Measurements from ENCODE around the gene LCE7A. TPM values are rescaled to one million over a fixed set of nuclear protein-coding genes. Genes with fewer than 3 reads are reported as not detected.

LCE7A gene
- total and polyA plus RNA-seq, 7 donors: not detected

DNA sequence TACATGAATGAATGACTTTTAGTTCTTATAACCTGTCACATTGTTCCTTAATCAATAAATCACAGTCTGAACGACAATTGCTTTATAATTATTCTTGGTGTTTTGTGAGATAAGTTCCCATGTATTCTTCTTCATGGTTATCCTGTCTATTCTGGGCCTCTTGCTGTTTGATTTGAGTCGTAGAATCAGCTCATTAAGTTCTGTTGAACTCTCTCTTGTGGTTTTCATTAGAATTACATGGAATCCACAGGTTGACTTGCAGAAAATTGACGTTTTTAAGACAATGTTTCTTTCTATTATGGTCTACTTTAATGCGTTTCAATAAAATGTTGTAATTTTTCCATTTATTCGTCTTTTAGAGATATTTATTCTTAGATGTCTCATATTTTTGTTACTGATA, 36.5 kb upstream of the LCE7A start:
- DNase-seq: no peak
- intact Hi-C loops (cut with DNase I): no loop called here
- H3K4me1 ChIP-seq: no peaks in the 10 kb centered on the region
- no peaks in the 10 kb centered on the region for H3K36me3 ChIP-seq (ENCODE audit: insufficient read depth in 1 of 2, low read depth in 1 of 2)
- no peaks in the 10 kb centered on the region for H3K9me3 ChIP-seq
- no peak overlapping the region for H3K27ac ChIP-seq
- H3K27me3 ChIP-seq (ENCODE audit: insufficient read depth in 3 of 3, low read length in 2 of 3): no peaks in the 10 kb centered on the region
- no peak overlapping the region for H3K4me3 ChIP-seq
- TF ChIP-seq, protein P1, sequence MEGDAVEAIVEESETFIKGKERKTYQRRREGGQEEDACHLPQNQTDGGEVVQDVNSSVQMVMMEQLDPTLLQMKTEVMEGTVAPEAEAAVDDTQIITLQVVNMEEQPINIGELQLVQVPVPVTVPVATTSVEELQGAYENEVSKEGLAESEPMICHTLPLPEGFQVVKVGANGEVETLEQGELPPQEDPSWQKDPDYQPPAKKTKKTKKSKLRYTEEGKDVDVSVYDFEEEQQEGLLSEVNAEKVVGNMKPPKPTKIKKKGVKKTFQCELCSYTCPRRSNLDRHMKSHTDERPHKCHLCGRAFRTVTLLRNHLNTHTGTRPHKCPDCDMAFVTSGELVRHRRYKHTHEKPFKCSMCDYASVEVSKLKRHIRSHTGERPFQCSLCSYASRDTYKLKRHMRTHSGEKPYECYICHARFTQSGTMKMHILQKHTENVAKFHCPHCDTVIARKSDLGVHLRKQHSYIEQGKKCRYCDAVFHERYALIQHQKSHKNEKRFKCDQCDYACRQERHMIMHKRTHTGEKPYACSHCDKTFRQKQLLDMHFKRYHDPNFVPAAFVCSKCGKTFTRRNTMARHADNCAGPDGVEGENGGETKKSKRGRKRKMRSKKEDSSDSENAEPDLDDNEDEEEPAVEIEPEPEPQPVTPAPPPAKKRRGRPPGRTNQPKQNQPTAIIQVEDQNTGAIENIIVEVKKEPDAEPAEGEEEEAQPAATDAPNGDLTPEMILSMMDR (IDR thresholded peaks at IDR 0.05): no peak
- ATAC-seq: no peak
- WGBS, 3 donors: 35 to 40% (median 39%) methylated on average over 5 of the region's 5 CpGs

DNA sequence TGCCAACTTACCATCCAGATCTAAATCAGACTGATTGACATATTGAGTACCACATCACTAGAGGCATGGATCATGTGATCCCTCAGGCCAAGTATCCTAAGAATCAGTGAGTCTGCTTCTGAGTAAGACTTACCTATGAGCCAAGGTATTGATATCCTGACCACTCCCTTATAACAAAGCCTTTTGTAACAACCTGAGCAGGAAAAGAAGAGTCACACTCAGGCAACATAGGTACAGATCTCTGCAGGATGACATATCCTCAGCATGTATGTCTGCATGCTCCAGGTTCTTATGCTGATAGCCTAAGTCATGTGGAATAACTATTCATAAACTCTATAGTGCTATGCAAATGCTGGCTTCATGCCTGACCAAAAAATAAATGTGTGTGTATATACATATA, 34.8 kb upstream of the LCE7A start:
- TF ChIP-seq, protein P1 (IDR thresholded peaks at IDR 0.05): no peak
- Histone ChIP-seq H3K9me3 (no peaks in the 10 kb centered on the region), H3K27me3 (ENCODE audit: insufficient read depth in 3 of 3, low read length in 2 of 3) (no peaks in the 10 kb centered on the region), H3K36me3 (ENCODE audit: insufficient read depth in 1 of 2, low read depth in 1 of 2) (no peaks in the 10 kb centered on the region), H3K4me3 (no peak overlapping the region), H3K27ac (no peak overlapping the region), H3K4me1 (no peaks in the 10 kb centered on the region)
- intact Hi-C loops (cut with DNase I): no loop called here
- ATAC-seq (no peak), DNase-seq (no peak)

DNA sequence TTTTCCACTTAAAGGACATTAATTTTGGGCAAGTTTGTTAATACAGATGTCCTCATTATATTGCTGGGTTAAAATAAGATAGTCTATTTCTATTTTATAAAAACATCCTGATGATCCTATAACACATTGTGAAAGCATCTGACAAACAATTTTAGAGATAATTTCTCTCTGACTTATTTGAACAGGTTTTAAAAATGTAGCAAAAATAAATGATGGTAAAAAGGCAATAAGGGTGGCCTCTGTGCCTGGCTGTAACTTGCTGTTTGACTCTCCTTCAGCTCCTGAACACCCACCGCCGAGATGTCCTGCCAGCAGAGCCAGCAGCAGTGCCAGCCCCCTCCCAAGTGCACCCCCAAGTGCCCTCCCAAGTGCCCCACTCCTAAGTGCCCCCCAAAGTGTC, 32.6 kb upstream of the LCE7A start, which contains the start of gene LCE1A:
TSS of gene LCE1A (plus strand) at position 301 of the 400 bp plus-strand sequence. CDS start at position 301, 0 bp downstream.
- no peak within 1 kb of the TSS for H3K27ac ChIP-seq
- intact Hi-C loops (cut with DNase I): no loop called here
- WGBS, 3 donors: 62 to 89% (median 74%) methylated on average over 2 of the region's 2 CpGs

DNA sequence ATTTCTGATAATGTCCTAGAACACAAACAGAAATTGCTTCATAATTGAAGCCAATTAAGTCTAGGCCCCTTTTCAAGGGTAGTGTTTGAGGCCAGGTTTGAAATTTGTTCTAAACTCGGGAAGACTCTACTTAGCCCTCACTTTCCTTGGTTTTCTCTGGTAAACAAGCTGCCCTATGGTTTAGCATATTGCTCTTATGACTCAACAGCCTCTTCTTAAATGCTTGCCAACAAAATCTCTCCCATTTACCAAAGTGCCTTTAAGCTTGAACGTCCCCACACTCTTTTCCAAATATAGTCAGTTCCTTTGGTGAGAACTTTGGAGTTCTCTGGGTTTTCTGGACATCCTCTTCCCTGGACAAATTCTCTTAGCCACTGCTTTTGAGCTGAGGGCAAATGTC, 22.9 kb upstream of the LCE7A start:
- Histone ChIP-seq H3K4me1 (no peaks in the 10 kb centered on the region), H3K27me3 (ENCODE audit: insufficient read depth in 3 of 3, low read length in 2 of 3) (no peaks in the 10 kb centered on the region), H3K36me3 (ENCODE audit: insufficient read depth in 1 of 2, low read depth in 1 of 2) (no peaks in the 10 kb centered on the region), H3K27ac (no peak overlapping the region), H3K4me3 (no peak overlapping the region), H3K9me3 (no peaks in the 10 kb centered on the region)
- ATAC-seq (no peak), DNase-seq (no peak)
- TF ChIP-seq, protein P1 (IDR thresholded peaks at IDR 0.05): no peak
- WGBS, 3 donors: 37 to 43% (median 40%) methylated on average over 2 of the region's 2 CpGs
- intact Hi-C loops (cut with DNase I): no loop called here

More for the DNA sequence above, 32.6 kb upstream of the LCE7A start, which contains the start of gene LCE1A:
- no peak for DNase-seq
- Histone ChIP-seq H3K9me3 (no peaks in the 10 kb centered on the region), H3K36me3 (ENCODE audit: insufficient read depth in 1 of 2, low read depth in 1 of 2) (no peaks in the 10 kb centered on the region), H3K27me3 (ENCODE audit: insufficient read depth in 3 of 3, low read length in 2 of 3) (no peaks in the 10 kb centered on the region), H3K4me1 (no peaks in the 10 kb centered on the region), H3K4me3 (no peak within 1 kb of the TSS)
- TF ChIP-seq, protein P1 (IDR thresholded peaks at IDR 0.05): no peak
- ATAC-seq: no peak

DNA sequence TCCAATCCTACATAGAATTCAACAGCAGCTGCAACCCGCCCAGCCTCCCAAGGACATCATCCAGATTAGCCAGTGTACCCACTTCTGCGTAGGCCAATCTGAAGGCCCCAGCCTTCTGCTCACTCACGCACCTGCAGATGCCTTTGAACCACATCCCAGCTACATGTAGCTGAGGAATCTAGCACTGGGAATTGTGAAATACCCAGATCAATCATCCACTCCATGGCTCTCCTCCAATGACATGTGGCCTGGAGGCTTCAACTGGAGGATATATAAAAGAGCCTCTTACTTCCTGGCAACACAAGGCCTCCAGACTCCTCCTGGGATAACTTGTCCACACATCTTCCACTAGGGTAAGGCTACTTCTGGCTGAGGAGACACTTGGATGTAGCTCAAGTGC, 17.2 kb upstream of the LCE7A start, which contains the start of gene LCE6A:
TSS of gene LCE6A (plus strand) at position 301 of the 400 bp plus-strand sequence. CDS start 665 bp downstream, outside the sequence.
- 66 to 83% (median 78%) methylated on average over 3 of the region's 3 CpGs for WGBS, 3 donors

More for the DNA sequence above, 17.2 kb upstream of the LCE7A start, which contains the start of gene LCE6A:
- Histone ChIP-seq H3K27ac (no peak within 1 kb of the TSS), H3K9me3 (no peaks in the 10 kb centered on the region), H3K27me3 (ENCODE audit: insufficient read depth in 3 of 3, low read length in 2 of 3) (no peaks in the 10 kb centered on the region), H3K4me1 (no peaks in the 10 kb centered on the region), H3K36me3 (ENCODE audit: insufficient read depth in 1 of 2, low read depth in 1 of 2) (no peaks in the 10 kb centered on the region), H3K4me3 (no peak within 1 kb of the TSS)
- no peak for ATAC-seq
- no peak for DNase-seq
- TF ChIP-seq, protein P1 (IDR thresholded peaks at IDR 0.05): no peak
- intact Hi-C loops (cut with DNase I): no loop called here
